Activated CD8-positive, alpha-beta T cell treated with anti-CD3 and anti-CD28 coated beads for 36 hours (primary cell): ENCODE data around the gene SGCE. TPM values are rescaled to one million over a fixed set of nuclear protein-coding genes. Genes with fewer than 3 reads are reported as not detected.

Experiments used
- ATAC-seq: fragments of 200-7000 bp; cut with Tn5 transposase; one replicate; pipeline ENCODE4 v1.10.0; 2021; ENCODE audit warnings: mild to moderate bottlenecking, moderate library complexity
- CTCF ChIA-PET: fragments of 350-600 bp; sonication (Branson Sonifier 250); formaldehyde crosslinking; loops from one replicate; lab custom pipeline; 2021; ENCODE audit warnings: antibody characterized with exemption; lab: Charles Lee
- POLR2A ChIA-PET: fragments of 350-600 bp; sonication (Branson Sonifier 250); formaldehyde crosslinking; loops from one replicate; lab custom pipeline; 2021; ENCODE audit warnings: antibody characterized with exemption; lab: Charles Lee
- DNase-seq: peaks from one replicate; pipeline ENCODE4 v3.0.0-alpha.2; 2020
- H3K27ac Mint-ChIP-seq: one replicate; pipeline ENCODE4 v1.8.0; 2021; ENCODE audit warnings: mild to moderate bottlenecking, mixed read lengths
- H3K27me3 Mint-ChIP-seq: one replicate; pipeline ENCODE4 v1.8.0; 2021; ENCODE audit warnings: mixed read lengths
- H3K36me3 Mint-ChIP-seq: one replicate; pipeline ENCODE4 v1.8.0; 2021; ENCODE audit warnings: low read depth, mixed read lengths
- H3K4me1 Mint-ChIP-seq: one replicate; pipeline ENCODE4 v1.8.0; 2021; ENCODE audit warnings: low read depth, mixed read lengths
- H3K4me3 Mint-ChIP-seq: one replicate; pipeline ENCODE4 v1.8.0; 2021; ENCODE audit warnings: mild to moderate bottlenecking, moderate library complexity, mixed read lengths
- H3K9me3 Mint-ChIP-seq: one replicate; pipeline ENCODE4 v1.8.0; 2021; ENCODE audit warnings: mixed read lengths
- CTCF ChIP-seq: fragments of 200-600 bp; IDR thresholded peaks from one replicate; pipeline ENCODE4 v1.8.0; 2022; ENCODE audit warnings: antibody characterized with exemption, mild to moderate bottlenecking
- intact Hi-C: fragments of 100-400 bp; cut with micrococcal nuclease; formaldehyde crosslinking; loops from one replicate; pipeline ENCODE4 v1.10.0; 2022
- total RNA-seq, 2 experiments: library from RNA; stranded (reverse); gene quantifications; one replicate each; pipeline ENCODE4 v1.2.3, GENCODE V29; 2021

Gene SGCE
- total RNA-seq, 2 experiments from 2014 or later = 0.56 TPM; not detected in 1

GRCh38 chr7:94697035-94697974 lies 41.4 kb upstream of the SGCE start:
- TF ChIP-seq CTCF = no peak
- ATAC-seq = no peak
- no peaks in the 10 kb centered on the region for H3K36me3 Mint-ChIP-seq
- intact Hi-C loops = no loop called here
- no peaks in the 10 kb centered on the region for H3K4me1 Mint-ChIP-seq
- H3K4me3 Mint-ChIP-seq = no peak overlapping the region
- no peaks in the 10 kb centered on the region for H3K9me3 Mint-ChIP-seq
- no peaks in the 10 kb centered on the region for H3K27me3 Mint-ChIP-seq
- ChIA-PET CTCF (no interaction called here), POLR2A (no interaction called here)
- no peak overlapping the region for H3K27ac Mint-ChIP-seq
- no peak for DNase-seq

GRCh38 chr7:94687810-94688209 lies 31.9 kb upstream of the SGCE start:
- DNase-seq (no peak), ATAC-seq (no peak)
- Mint-ChIP-seq H3K27me3 (peaks cover 1% of the 10 kb centered on the region), H3K4me1 (no peaks in the 10 kb centered on the region), H3K27ac (no peak overlapping the region), H3K9me3 (no peaks in the 10 kb centered on the region), H3K4me3 (no peak overlapping the region), H3K36me3 (no peaks in the 10 kb centered on the region)
- TF ChIP-seq CTCF = no peak
- POLR2A ChIA-PET = no interaction called here
- CTCF ChIA-PET = no interaction called here
- intact Hi-C loops = no loop called here

GRCh38 chr7:94687076-94687475 lies 31.1 kb upstream of the SGCE start:
- no peak overlapping the region for H3K27ac Mint-ChIP-seq
- no peaks in the 10 kb centered on the region for H3K36me3 Mint-ChIP-seq
- intact Hi-C loops = no loop called here
- no peak for TF ChIP-seq CTCF
- peaks cover 1% of the 10 kb centered on the region for H3K27me3 Mint-ChIP-seq
- no peaks in the 10 kb centered on the region for H3K9me3 Mint-ChIP-seq
- DNase-seq = no peak
- H3K4me3 Mint-ChIP-seq = no peak overlapping the region
- ATAC-seq = no peak
- no peaks in the 10 kb centered on the region for H3K4me1 Mint-ChIP-seq
- POLR2A ChIA-PET = no interaction called here
- CTCF ChIA-PET = no interaction called here

- no peaks in the 10 kb centered on the region for H3K4me1 Mint-ChIP-seq
- ATAC-seq = no peak
Measured at GRCh38 chr7:94683066-94683465, 27.1 kb upstream of the SGCE start.

More at GRCh38 chr7:94683066-94683465, 27.1 kb upstream of the SGCE start:
- no peaks in the 10 kb centered on the region for H3K9me3 Mint-ChIP-seq
- no peak overlapping the region for H3K27ac Mint-ChIP-seq
- no peak for TF ChIP-seq CTCF
- intact Hi-C loops = no loop called here
- no peak for DNase-seq
- no peak overlapping the region for H3K4me3 Mint-ChIP-seq
- no peaks in the 10 kb centered on the region for H3K36me3 Mint-ChIP-seq
- no peaks in the 10 kb centered on the region for H3K27me3 Mint-ChIP-seq
- ChIA-PET POLR2A (no interaction called here), CTCF (no interaction called here)
